HEK293T (cell line): ENCODE data around the gene GLRA3.

Experiments
- BHLHE40 ChIP-seq: fragments of 450-650 bp; IDR thresholded peaks from 2 replicates; pipeline ENCODE4 v1.6.1; 2016; ENCODE audit warnings: mild to moderate bottlenecking, moderate library complexity, borderline replicate concordance
- FOXK2 ChIP-seq: fragments of 450-650 bp; IDR thresholded peaks from 2 replicates; pipeline ENCODE4 v1.6.1; 2016; ENCODE audit warnings: mild to moderate bottlenecking
- FOXM1 ChIP-seq: fragments of 450-650 bp; IDR thresholded peaks from 2 replicates; pipeline ENCODE4 v1.6.1; 2017; ENCODE audit warnings: mild to moderate bottlenecking, borderline replicate concordance
- L3MBTL2 ChIP-seq: fragments of 450-650 bp; conservative IDR thresholded peaks from 2 replicates; pipeline ENCODE4 v1.6.1; 2016; ENCODE audit warnings: mild to moderate bottlenecking
- LEF1 ChIP-seq: fragments of 450-650 bp; IDR thresholded peaks from 2 replicates; pipeline ENCODE4 v1.6.1; 2017; ENCODE audit warnings: mild to moderate bottlenecking, borderline replicate concordance
- SP1 ChIP-seq: fragments of 450-650 bp; IDR thresholded peaks from 2 replicates; pipeline ENCODE4 v1.6.1; 2017
- SUZ12 ChIP-seq: fragments of 450-650 bp; IDR thresholded peaks from 2 replicates; pipeline ENCODE4 v1.6.1; 2016; ENCODE audit warnings: mild to moderate bottlenecking
- ZNF384 ChIP-seq: fragments of 450-650 bp; IDR thresholded peaks from 2 replicates; pipeline ENCODE4 v1.6.1; 2016
- TF ChIP-seq, protein P1 (sequence below): fragments of 450-650 bp; IDR thresholded peaks from 2 replicates; pipeline ENCODE4 v1.6.1; 2016

DNA sequence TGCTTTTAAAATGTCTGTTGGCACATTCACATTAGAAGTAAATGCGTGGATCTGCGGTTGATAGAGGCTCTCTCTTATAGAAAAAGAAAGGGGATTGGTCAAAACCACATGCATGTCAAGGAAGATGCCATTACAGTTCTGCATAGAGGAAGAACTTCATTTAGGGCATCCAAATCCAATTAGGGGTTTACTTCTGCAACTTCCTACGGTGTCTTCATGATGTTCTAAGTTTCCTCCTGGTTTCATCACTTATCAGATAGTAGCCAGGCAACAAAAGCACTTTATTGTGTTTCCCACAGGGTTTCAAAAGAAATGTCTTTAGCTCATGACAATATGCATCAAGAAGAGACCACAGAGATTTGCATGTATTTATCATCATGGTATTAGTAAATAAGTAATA is 170.8 kb downstream of the GLRA3 start:
- no peak for TF ChIP-seq BHLHE40
- no peak for TF ChIP-seq SUZ12
- no peak for TF ChIP-seq SP1
- TF ChIP-seq FOXK2 = no peak
- TF ChIP-seq, protein P1, sequence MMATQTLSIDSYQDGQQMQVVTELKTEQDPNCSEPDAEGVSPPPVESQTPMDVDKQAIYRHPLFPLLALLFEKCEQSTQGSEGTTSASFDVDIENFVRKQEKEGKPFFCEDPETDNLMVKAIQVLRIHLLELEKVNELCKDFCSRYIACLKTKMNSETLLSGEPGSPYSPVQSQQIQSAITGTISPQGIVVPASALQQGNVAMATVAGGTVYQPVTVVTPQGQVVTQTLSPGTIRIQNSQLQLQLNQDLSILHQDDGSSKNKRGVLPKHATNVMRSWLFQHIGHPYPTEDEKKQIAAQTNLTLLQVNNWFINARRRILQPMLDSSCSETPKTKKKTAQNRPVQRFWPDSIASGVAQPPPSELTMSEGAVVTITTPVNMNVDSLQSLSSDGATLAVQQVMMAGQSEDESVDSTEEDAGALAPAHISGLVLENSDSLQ = no peak
- TF ChIP-seq LEF1 = no peak
- TF ChIP-seq ZNF384 = no peak
- TF ChIP-seq L3MBTL2 = no peak
- no peak for TF ChIP-seq FOXM1
